Measurements from ENCODE around the gene ADAM19.

GRCh38 chr5:157459715-157460599, 115.6 kb downstream of the ADAM19 start, which contains the start of gene NIPAL4:
- TF ChIP-seq POLR2A (IDR thresholded peaks at IDR 0.05) (no peak), CTCF (IDR thresholded peaks at IDR 0.05) (no peak)

Data from body of pancreas (tissue), 4 donors.